HG02981 (cell line): ENCODE measurements around the gene BCHE.

Source experiments
- ATAC-seq: cut with Tn5 transposase; IDR thresholded peaks from one replicate; pipeline ENCODE4 v1.9.1; 2021; ENCODE audit warnings: mild to moderate bottlenecking, moderate library complexity; ENCODE audit not compliant: unreplicated experiment

Gene BCHE

GRCh38 chr3:165837058-165837525, at the start of gene BCHE:
BCHE (minus strand) TSS chr3:165837423; CDS start chr3:165831033, 6,390 bp downstream.
- no peak for ATAC-seq

- ATAC-seq = no peak
Measured at GRCh38 chr3:165885558-165886270, 48.5 kb upstream of the BCHE start.

- ATAC-seq = no peak
Measured at GRCh38 chr3:165884518-165884917, 47.3 kb upstream of the BCHE start.

GRCh38 chr3:165883863-165884478, 46.7 kb upstream of the BCHE start:
- no peak for ATAC-seq

GRCh38 chr3:165883117-165883516, 45.9 kb upstream of the BCHE start:
- ATAC-seq = no peak

GRCh38 chr3:165875644-165876043, 38.4 kb upstream of the BCHE start:
- ATAC-seq = no peak

GRCh38 chr3:165874663-165875489, 37.7 kb upstream of the BCHE start:
- ATAC-seq = no peak

GRCh38 chr3:165868088-165868487, 30.9 kb upstream of the BCHE start:
- no peak for ATAC-seq

GRCh38 chr3:165859061-165859460, 21.8 kb upstream of the BCHE start:
- no peak for ATAC-seq

- no peak for ATAC-seq
Measured at GRCh38 chr3:165855581-165855980, 18.4 kb upstream of the BCHE start.

GRCh38 chr3:165854696-165855095, 17.5 kb upstream of the BCHE start:
- no peak for ATAC-seq

GRCh38 chr3:165852711-165853110, 15.5 kb upstream of the BCHE start:
- no peak for ATAC-seq

GRCh38 chr3:165852191-165852590, 15.0 kb upstream of the BCHE start:
- ATAC-seq = no peak

- ATAC-seq = no peak
Measured at GRCh38 chr3:165846056-165846455, 8.8 kb upstream of the BCHE start.

GRCh38 chr3:165839296-165840076, 2.3 kb upstream of the BCHE start:
- no peak for ATAC-seq

- ATAC-seq = no peak
Measured at GRCh38 chr3:165837801-165838200, 578 bp upstream of the BCHE start.

- ATAC-seq = no peak
Measured at GRCh38 chr3:165835431-165835830, 1.8 kb downstream of the BCHE start.

- ATAC-seq = no peak
Measured at GRCh38 chr3:165830746-165831145, 6.5 kb downstream of the BCHE start.

- no peak for ATAC-seq
Measured at GRCh38 chr3:165827883-165828282, 9.3 kb downstream of the BCHE start.

GRCh38 chr3:165827233-165827632, 10.0 kb downstream of the BCHE start:
- no peak for ATAC-seq

- ATAC-seq = peak; percentile 59
Measured at GRCh38 chr3:165820671-165821123, 16.5 kb downstream of the BCHE start.
